ENCODE results near the gene MYO9A.
"Not testable (repeated sequence)": the region's sequence is repeated elsewhere in the genome, so short reads cannot be mapped to it uniquely, and the experiment has no call there.

Gene MYO9A

DNA sequence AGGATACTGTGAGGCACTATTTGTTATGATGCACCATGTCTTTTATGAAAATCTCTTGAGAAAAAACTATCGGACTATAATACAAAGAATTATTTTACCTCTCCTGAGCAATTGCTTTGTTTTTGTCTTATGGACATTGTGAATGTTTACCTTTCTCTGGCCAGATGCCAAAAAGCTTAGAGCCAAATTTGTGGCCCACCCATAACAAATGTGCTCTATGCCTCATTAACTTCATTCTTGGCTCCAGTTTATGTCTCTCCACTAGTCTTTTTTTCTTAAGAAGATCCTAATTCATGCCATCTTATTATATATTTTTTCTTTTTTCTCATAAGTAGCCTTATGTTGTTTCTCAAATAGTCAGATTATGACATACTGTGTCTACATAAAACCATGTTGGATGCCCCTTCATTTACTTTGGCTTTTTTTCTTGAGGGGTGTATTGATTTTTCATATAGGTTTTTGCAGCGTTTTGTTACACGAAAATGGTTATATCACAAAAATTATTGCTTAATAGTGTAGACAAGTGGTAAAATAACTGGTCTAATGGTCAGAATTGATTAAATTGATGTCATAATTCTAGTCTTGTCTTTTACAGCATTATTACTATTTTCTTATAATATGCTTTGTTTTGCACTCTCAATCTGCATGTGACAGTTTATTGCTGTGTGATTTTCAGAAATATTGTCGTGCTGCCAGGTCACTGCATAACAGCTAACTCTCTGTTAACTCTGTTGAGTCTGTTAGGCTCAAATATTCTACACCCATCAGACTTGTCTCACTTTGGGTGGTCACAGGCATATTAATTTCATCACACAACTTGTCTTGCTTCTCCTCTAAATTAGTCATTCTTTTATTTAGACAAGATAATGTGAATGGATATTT lies 18.5 kb upstream of the MYO9A start:
- DNase-seq, result no peak

DNA sequence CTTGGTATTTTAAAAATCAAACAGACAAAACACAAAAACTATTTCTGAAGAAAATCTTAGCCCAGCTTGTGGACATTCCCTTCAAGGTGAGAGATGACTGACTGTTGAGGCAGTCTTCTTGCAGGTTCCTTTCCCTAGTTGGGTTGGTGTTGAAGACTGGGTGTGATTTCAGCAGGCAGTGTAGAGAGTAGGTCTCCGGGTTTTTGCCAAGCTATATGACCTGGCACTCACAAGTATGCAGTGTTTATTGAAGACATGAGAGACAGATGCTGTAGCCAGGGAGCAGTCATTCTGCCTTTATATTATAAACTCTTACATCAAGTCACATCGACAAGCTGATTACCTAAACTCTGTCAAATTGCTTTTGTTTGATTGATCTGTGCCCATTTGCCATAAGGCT lies 17.8 kb upstream of the MYO9A start:
- DNase-seq, result no peak

DNA sequence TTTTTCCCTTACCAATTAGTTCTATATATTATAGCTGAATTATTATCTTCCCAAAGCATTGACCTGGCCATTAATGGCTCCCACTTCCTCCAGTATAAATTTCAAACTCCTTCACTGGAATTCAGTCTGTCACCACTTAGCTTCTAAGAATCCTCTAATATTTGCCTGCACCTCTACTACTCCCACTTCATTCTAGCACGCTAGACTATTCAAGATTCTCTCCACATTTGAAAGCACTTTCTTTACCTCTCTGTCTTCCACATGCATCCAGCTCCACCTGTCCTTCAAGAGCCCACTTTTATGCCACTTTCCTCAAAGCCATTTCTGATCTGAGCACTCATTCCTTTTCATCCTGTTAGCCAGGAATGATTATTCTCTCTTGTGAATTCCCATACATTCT lies 15.3 kb upstream of the MYO9A start:
- no peak for DNase-seq

DNA sequence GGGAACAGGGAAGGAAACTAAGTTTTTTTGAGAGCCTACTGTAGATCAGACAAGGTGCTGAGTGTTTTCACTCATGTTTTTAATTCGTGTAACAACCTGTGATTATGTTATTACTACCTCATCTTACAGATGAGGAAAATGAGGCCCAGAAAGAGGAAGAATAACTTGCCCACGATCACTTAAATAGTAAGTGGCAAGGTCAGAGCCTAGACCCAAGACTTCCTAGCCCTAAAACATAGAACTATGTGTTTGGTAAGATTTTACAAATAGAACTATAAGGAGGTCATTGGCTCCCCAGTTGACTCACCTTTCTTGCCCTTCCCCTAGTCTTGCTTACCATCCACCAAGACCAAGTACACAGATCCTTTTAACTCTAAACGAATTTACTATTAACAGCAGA lies 14.0 kb upstream of the MYO9A start:
- no peak for DNase-seq

DNA sequence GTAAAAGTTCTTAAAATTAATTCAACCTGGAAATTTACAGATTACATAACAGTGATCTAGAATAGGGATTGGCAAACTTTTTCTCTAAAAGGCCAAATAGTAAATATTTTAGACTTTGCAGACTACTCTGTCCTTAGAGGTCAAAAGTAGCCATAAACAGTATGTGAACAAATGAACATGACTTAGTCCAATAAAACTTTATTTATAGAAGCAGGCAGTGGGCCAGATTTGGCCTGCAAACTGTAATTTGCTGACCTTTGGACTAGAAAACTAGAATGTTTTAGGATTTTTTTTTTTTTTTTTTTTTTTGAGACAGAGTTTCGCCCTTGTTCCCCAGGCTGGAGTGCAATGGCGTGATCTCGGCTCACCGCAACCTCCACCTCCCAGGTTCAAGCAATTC lies 12.3 kb upstream of the MYO9A start:
- no peak for DNase-seq

DNA sequence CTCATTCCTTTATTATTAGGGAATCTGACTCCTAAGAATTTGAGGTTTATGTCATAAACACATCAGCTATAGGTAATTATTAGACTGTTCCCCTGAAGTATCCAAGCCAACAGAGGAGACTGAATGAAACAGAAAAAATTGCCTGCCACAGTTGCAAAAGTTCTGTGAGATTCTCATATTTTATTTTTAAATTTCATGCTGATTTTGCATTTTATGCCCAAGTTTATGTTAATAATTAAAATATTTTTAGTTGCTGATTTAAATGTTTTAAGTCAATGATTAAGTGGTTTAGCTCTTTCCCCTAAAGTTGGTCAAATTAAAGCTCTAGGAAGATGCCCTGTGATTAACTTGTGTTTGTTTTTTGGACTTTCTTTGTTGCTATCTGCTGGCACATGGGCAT lies 10.4 kb upstream of the MYO9A start:
- no peak for DNase-seq

DNA sequence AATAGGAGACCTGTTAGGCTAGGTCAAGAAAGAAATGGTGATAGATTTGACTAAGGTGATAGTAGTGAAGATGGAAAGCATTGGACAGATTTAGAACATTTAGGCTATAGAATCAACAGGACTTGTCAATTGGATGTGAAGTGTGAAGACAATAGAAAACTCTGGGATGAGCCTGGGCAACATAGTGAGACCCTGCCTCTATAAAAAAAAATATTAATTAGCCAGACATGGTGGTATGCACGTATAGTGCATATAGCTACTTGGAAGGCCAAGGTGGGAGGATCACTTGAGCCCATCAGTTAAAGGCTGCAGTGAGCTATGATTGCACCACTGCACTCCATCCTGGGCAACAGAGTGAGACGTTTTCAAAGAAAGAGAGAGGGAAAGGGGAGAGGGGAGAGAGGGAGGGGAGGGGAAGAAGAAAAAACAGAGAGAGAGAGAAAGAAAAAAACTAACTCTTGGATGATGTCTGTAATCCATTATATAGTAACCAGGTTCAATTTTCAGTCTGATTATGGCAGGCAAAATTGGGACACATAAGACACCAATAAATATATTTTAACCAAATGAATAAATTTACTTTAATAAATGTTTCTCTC lies 9.9 kb upstream of the MYO9A start:
- no peak for DNase-seq

DNA sequence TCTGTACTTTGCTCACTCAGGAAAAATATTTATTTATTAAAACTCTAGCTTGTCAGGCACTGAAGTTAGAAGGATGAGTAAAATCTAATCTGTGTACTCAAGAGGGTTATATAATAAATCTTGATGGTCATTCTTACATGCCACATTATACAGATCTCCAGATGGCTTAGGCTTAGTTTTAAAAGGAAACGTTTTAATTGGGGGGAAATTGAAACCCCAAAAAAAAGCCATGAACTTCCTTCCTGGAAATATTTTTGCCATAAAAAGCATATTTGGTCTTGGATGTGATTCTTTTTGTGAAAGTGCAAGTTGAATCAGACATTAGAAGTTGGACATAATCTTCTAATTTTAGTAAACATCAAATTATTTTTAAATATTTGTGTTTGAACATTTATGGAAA lies 6.3 kb upstream of the MYO9A start:
- no peak for DNase-seq

DNA sequence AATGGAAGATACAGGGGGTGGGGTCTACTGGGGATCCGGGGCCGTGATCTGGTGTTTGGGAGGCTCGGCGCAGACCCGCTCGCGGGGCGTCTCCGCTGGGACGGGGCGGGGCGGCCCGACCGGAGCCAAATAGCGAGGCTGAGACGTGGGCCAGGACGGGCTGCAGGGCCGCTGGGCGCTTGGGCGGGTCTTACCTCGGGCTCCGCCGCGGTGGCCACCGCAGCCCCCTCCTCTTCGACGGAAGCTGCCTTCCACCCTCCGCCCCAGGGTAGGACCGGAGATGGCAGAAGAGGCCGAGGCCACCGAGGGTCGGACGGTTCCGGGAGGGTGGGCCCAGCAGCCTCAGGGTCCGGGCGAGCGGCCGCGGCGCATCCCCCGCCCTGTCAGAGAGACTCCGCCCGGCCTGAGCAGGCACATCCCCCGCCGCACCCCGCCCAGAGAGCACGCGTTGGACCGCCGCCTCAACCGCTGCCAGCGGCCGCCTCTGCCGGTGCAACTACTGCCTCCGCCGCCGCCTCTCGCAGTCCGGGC lies 399 bp downstream of the MYO9A start:
- no peak for DNase-seq

DNA sequence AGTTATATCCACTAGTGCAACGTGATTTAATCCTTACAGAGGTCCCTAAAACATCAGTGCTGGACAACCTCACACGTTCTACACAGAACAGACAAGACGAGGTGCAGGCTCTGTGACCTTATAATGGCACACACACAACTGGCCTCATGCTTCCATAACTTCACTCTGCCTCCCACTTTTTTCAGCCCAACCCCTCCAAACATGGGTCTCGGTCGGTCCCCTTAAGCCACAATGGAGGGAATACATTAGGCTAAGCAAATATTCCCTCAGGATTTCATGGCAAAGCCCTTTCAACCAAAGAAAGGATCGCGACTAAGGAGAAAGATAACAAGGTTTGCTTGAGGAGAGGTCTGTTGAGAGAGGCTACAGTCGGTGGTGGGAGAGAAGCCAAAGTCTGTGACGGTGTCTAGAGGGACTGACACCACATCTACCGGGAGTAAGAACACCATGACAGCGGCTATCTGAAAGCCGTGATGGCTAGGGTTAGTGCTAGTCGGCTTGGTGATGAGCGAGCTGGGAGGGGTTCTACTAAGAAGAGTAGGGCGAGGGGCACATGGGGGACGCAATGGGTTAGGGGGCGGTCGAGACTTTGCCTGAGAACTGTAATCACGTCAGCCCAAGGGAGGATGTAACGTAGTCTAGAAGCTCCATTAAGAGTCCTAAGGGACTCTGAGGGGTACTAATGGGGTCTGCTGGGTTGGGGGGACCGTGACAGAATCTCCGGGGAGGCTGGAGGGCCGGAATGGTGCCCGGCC lies 1.0 kb downstream of the MYO9A start:
- no peak for DNase-seq

DNA sequence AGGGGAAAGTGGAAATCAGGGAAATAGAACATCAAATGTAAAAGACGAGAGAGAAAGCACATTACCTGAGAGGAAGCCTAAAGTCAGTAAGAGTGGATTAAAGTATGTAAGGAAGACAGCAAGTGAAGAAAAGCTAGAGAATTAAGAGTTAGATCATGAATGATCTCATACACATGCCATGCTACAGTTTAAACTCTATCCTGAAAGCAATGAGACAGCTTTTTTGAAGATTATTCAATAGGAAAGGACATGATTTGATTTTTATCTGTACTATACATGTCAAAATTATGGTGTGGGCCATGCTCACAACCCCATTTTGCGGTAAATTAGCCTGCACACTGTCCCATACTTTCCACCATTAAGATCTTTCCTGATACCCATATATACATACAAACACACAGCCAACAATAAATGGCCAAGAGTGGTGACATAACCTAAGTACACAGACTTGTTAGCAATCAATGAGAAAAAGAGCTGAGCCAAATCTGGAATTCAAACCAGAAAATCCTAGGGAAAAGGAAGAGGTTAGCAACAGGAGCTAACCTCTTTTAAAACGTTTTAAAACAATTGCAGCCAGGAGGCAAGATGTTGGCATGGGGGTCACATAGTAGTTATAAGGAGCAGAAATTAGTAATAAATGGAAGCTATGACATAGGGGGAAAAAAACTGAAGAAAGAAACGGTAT lies 4.5 kb downstream of the MYO9A start:
- no peak for DNase-seq

DNA sequence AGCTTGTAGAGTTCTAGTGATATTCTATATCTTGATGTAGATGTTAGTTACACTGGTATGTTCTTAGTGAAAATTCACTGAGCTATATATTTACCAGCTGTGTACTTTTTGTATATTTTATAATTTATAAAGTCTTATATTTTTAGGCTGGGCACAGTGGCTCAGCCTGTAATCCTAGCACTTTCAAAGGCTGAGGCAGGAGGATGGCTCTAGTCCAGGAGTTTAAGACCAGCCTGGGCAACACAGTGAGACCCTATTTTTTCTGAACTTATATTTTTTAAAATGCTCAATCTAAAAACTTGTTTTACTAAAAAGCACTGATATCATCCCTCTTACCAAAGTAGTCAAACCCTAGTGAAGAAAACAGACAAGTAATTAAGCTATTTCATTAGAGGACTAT lies 5.1 kb downstream of the MYO9A start:
- no peak for DNase-seq

DNA sequence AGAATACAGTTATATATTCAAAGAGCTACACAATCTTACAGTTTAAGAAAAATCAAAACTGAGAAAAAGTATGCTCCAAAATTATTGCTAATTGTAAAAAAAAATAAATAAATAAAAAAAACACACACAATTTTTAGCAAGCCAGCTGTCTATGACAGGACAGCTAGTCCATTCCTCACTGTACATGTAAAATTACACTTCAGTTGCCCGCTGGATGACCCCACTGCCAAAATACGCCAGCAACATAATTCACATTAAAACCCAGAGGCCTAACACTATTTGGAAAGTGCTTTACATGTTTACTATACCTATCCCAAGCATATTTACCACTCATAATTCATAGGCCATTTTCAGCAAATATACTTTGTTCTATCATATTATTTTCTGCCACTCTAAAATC lies 5.8 kb downstream of the MYO9A start:
- DNase-seq, result no peak

DNA sequence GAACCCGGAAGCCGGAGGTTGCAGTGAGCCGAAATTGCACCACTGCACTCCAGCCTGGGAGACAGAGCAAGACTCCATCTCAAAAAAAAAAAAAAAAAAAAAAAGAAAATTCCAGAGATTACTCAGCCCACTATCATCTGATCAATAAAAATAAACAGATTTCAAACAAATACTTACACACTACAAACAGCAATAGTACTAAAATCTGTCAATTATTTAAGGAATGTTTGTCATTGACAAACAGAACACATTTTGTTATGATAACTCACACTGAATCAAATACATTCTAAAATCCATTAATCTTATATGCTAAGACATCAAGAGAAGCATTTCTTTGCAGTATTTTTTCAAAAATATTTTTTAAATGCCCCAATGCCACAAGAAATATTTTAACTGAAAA lies 7.6 kb downstream of the MYO9A start:
- DNase-seq, result no peak

DNA sequence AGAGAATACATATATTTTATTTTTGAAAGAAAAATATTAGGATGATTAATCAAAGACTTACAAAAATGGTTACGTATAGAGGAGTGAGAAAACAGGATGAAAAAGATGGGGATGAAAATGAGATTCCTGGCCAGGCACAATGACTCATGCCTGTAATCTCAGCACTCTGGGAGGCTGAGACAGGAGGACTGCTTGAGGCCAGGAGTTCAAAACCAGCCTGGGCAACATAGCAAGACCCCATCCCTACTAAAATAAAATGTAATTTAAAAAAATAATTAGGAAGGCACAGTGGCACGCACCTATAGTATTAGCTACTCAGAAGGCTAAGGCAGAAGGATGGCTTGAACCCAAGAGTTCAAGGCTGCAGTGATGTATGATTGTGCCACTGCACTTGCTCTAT lies 11.9 kb downstream of the MYO9A start:
- no peak for DNase-seq

DNA sequence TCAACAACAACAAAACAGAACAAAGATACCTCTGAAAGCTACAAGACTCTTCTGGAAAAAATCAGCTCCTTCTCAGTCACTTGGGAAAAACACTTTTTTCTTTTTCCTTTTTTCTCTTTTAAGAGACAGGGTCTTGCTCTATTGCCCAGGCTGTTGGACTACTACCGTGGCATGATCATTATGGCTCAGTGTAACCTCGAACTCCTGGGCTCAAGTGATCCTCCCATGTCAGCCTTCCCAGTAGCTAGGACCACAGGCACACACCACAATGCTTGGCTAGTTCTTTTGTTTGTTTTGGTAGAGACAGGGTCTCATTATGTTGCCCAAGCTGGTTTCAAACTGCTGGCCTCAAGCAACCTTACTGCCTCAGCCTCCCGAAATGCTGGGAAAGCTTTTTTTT lies 12.8 kb downstream of the MYO9A start:
- no peak for DNase-seq

DNA sequence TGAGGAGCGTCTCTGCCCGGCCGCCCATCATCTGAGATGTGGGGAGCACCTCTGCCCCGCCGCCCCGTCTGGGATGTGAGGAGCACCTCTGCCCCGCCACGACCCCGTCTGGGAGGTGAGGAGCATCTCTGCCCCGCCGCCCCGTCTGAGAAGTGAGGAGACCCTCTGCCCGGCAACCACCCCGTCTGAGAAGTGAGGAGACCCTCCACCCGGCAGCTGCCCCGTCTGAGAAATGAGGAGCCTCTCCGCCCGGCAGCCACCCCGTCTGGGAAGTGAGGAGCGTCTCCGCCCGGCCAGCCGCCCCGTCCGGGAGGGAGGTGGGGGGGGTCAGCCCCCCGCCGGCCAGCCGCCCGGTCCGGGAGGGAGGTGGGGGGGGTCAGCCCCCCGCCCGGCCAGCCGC lies 17.4 kb downstream of the MYO9A start:
- not testable (repeated sequence) for DNase-seq

DNA sequence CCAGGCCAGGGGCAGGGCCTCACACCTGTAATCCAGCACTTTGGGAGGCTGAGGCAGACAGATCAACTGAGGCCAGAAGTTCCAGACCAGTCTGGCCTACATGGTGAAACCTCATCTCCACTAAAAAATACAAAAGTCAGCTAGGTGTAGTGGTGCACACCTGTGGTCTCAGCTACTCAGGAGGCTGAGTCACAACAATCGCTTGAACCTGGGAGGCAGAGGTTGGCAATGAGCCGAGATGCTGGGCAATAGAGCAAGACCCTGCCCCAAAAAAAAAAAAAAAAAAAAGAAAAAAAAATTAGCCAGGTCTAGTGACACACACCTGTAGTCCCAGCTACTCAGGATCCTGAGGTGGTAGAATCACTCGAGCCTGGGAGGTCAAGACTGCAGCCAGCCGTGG lies 18.8 kb downstream of the MYO9A start:
- DNase-seq, result no peak

DNA sequence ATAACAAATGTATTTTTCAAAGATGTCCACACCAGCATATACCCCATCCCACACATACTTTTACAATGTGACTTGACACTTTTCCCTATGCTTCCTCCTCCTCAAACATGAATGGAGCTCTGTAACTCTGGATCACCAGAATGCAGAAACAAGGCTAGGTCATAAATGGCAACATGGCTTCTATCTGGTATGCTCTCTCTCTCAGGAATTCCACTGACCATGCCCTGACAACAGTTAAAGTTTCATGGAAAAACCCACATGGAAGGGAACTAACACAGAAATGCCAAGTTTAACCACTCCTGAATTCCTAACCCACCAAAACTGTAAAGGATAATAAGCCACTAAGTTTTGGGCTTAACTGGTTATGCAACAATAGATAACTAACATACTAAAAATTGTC lies 19.9 kb downstream of the MYO9A start:
- no peak for DNase-seq

DNA sequence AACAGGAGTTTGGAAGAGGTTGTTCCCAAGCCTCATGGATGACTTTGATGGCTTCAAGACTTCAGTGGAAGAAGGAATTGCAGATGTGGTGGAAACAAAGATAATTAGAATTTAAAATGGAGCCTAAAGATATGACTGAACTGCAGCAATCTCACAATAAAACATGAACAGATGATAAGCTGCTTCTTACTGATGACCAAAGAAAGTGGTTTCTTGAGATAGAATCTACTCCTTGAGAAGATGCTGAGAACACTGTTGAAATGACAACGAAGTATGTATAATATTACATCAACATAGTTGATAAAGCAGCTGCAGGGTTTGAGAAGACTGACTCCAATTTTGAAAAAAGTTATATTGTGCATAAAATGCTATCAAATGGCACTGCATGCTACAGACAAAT lies 21.2 kb downstream of the MYO9A start:
- no peak for DNase-seq

DNA sequence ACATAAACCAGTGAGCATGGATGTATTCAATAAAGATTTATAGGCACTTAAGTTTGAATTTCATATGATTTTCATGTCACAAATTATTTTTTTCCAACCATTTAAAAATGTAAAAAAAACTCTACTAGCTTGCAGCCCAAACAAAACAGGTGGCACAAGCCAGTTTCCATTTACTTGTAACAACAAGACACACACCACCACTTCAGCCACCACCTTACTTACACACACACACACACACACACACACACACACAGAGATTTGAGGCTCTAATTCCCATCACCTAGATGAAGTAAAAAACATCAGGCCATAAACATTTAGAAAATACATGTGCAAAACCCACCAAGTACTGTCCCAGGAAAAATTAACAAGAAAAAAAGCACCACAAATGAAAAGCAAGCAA lies 25.3 kb downstream of the MYO9A start:
- no peak for DNase-seq

DNA sequence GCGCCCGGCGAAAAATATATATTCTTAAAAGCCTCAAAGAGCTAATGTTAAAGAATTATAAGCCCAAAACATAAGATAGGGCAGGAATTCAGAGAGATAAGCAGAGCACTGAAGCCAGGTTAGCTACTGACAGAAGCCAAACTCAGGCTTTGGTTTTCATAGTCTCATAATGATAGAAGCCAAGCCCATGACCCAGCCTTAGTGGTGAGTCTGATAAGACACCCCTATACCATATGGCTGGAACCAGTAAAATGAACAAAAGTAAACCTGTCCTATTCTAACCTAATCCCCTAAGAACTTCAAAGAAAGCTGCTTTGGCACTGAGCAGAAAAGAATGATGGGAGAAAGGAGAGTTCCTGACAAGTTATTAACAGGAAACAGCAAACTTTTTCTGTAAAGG lies 25.9 kb downstream of the MYO9A start:
- no peak for DNase-seq
